KMS-11 (cell line): ENCODE results near the gene VSIG10L.

Experiments used
- H2AFZ ChIP-seq: fragments of 200-600 bp; sonication (generic); 2 replicates; pipeline ENCODE4 v1.6.1; 2016; ENCODE audit warnings: antibody characterized with exemption, mixed run types, low read depth
- H3K27ac ChIP-seq: fragments of 200-600 bp; sonication (generic); 2 replicates; pipeline ENCODE4 v1.6.1; 2016; ENCODE audit warnings: mild to moderate bottlenecking, mixed run types
- H3K27me3 ChIP-seq: fragments of 200-600 bp; sonication (generic); 2 replicates; pipeline ENCODE4 v1.6.1; 2017; ENCODE audit warnings: mild to moderate bottlenecking, low read depth, mixed run types, moderate library complexity; ENCODE audit not compliant: insufficient read depth
- H3K36me3 ChIP-seq: fragments of 200-600 bp; sonication (generic); 2 replicates; pipeline ENCODE4 v1.6.1; 2017; ENCODE audit warnings: mild to moderate bottlenecking, mixed run types; ENCODE audit not compliant: insufficient read depth
- H3K4me1 ChIP-seq: fragments of 200-600 bp; sonication (generic); 2 replicates; pipeline ENCODE4 v1.6.1; 2016; ENCODE audit warnings: mild to moderate bottlenecking, low read depth, mixed run types; ENCODE audit not compliant: poor library complexity, severe bottlenecking
- H3K4me2 ChIP-seq: fragments of 200-600 bp; sonication (generic); 2 replicates; pipeline ENCODE4 v1.7.0; 2016; ENCODE audit warnings: mild to moderate bottlenecking, mixed run types
- H3K4me3 ChIP-seq: fragments of 200-600 bp; sonication (generic); IDR thresholded peaks from 2 replicates; pipeline ENCODE4 v1.6.1; 2017; ENCODE audit warnings: low read depth, low read length, mixed read lengths; ENCODE audit not compliant: insufficient read depth
- H3K79me2 ChIP-seq: fragments of 200-600 bp; sonication (generic); 2 replicates; pipeline ENCODE4 v1.6.1; 2016; ENCODE audit warnings: low read depth, mixed run types; ENCODE audit not compliant: insufficient read depth
- H3K9ac ChIP-seq: fragments of 200-600 bp; sonication (generic); 2 replicates; pipeline ENCODE4 v1.6.1; 2016; ENCODE audit warnings: mild to moderate bottlenecking, mixed run types
- H4K20me1 ChIP-seq: fragments of 200-600 bp; sonication (generic); 2 replicates; pipeline ENCODE4 v1.6.1; 2016; ENCODE audit warnings: mild to moderate bottlenecking, mixed run types; ENCODE audit not compliant: insufficient read depth
- CTCF ChIP-seq: fragments of 200-600 bp; sonication (generic); conservative IDR thresholded peaks from 2 replicates; pipeline ENCODE4 v1.6.1; 2017; ENCODE audit warnings: low read depth, mild to moderate bottlenecking, antibody characterized with exemption, low read length, moderate library complexity, mixed read lengths

Gene VSIG10L

DNA sequence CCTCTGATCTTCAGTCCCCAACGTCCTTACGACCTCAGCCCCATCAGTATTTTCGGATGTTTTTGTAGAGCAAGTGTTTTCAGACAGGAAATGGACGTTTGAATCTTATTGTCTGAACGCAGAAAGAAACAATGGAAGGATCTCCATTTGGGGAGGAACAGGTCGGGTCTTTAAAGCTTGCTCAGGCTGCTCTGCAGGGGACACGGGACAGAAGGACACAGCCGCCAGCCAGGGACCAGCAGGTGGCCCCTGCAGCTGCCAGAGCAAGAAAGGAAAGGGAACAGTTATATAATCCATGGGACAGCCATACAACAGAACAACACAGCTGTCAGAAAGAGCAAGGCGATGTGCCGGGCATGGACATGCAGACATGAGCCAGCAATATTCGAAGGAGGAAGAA lies 49.0 kb downstream of the VSIG10L start:
- Histone ChIP-seq H3K79me2 (no peaks in the 10 kb centered on the region), H3K27me3 (no peaks in the 10 kb centered on the region; the same call in 1 of the 2 replicates), H3K36me3 (no peaks in the 10 kb centered on the region), H3K4me3 (no peak overlapping the region), H4K20me1 (no peaks in the 10 kb centered on the region), H3K27ac (no peak overlapping the region), H3K9ac (no peak overlapping the region), H2AFZ (no peak overlapping the region), H3K4me2 (no peak overlapping the region), H3K4me1 (no peaks in the 10 kb centered on the region)
- no peak for TF ChIP-seq CTCF

DNA sequence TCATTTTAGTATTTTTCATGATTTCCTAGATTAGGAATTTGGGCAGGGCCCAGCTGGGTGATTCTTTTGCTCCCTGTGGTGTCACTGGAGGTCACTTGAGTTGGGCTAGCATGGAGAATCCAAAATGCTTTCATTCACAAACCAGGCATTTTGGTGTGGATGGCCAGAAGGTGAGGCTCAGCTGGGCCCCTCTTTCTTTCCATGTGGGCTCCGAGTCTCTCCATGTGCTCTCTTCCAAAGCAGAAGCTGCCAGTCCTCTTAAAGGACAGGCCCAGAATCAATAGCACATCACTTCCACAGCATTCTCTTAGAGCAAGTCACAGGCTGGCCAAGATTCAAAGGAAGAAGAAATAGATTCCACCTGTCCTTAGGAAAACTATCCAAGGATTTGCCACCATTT lies 52.3 kb downstream of the VSIG10L start:
- no peak overlapping the region for H2AFZ ChIP-seq
- H3K27ac ChIP-seq: no peak overlapping the region
- no peaks in the 10 kb centered on the region for H3K36me3 ChIP-seq
- H3K4me2 ChIP-seq: no peak overlapping the region
- no peak overlapping the region for H3K9ac ChIP-seq
- no peaks in the 10 kb centered on the region for H3K27me3 ChIP-seq
- no peaks in the 10 kb centered on the region for H3K79me2 ChIP-seq
- H3K4me3 ChIP-seq: no peak overlapping the region
- TF ChIP-seq CTCF: no peak
- H4K20me1 ChIP-seq: no peaks in the 10 kb centered on the region
- no peaks in the 10 kb centered on the region for H3K4me1 ChIP-seq

DNA sequence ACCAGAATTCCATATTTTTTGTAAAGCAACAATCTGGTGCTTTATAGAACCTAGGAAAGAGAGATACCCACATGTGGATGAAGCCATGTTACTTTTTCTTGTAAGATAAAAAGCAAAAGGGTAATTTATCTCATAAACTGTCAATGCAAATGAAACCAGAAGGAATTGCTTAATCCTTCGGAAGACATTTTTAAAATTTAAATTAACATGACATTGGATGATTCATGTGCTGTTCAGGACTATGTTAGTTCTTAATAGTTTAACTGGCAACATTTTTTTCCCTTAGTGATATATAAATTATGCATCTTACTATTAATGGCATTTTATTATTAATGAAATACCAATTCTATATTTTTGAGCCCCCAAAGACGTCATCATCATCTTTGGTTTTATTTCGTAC lies 56.3 kb downstream of the VSIG10L start:
- no peak overlapping the region for H3K9ac ChIP-seq
- no peaks in the 10 kb centered on the region for H3K79me2 ChIP-seq
- no peak overlapping the region for H3K4me2 ChIP-seq
- H3K27ac ChIP-seq: no peak overlapping the region
- H3K27me3 ChIP-seq: no peaks in the 10 kb centered on the region
- H3K36me3 ChIP-seq: no peaks in the 10 kb centered on the region
- no peak overlapping the region for H3K4me3 ChIP-seq
- no peaks in the 10 kb centered on the region for H3K4me1 ChIP-seq
- no peak overlapping the region for H2AFZ ChIP-seq
- TF ChIP-seq CTCF: no peak
- H4K20me1 ChIP-seq: no peaks in the 10 kb centered on the region

GRCh38 chr19:51282335-51282734 lies 59.6 kb downstream of the VSIG10L start:
- Histone ChIP-seq H4K20me1 (no peaks in the 10 kb centered on the region), H3K36me3 (no peaks in the 10 kb centered on the region), H3K4me3 (no peak overlapping the region), H3K27me3 (no peaks in the 10 kb centered on the region), H3K9ac (no peak overlapping the region), H3K27ac (no peak overlapping the region), H3K4me1 (no peaks in the 10 kb centered on the region), H2AFZ (no peak overlapping the region), H3K79me2 (no peaks in the 10 kb centered on the region), H3K4me2 (no peak overlapping the region)
- TF ChIP-seq CTCF: no peak
